AG04449 (cell line): ENCODE measurements around the gene ADAP1.

Experiments used
- CTCF ChIA-PET: fragments of 350-600 bp; formaldehyde crosslinking; extraction: SDS; loops from one replicate; lab custom pipeline; 2021; ENCODE audit warnings: antibody characterized with exemption; lab: Yijun Ruan, JAX
- POLR2A ChIA-PET: fragments of 400-600, 350-600 bp; formaldehyde crosslinking; extraction: SDS; loops from one replicate; lab custom pipeline; 2020; ENCODE audit warnings: antibody characterized with exemption, inconsistent platforms; lab: Yijun Ruan, JAX
- DNase-seq: peaks from one replicate; pipeline ENCODE4 v3.0.0-alpha.2; 2010; ENCODE audit warnings: low read depth, low spot score
- H3K4me3 ChIP-seq: 2 replicates; pipeline ENCODE4 v1.5.1; 2011; ENCODE audit warnings: low read depth, mild to moderate bottlenecking, control low read depth, low read length
- TF ChIP-seq, protein P1 (sequence below): IDR thresholded peaks from one replicate; pipeline ENCODE4 v1.5.1; 2011; ENCODE audit warnings: mild to moderate bottlenecking, moderate library complexity, low read length, control low read depth, inconsistent platforms; ENCODE audit not compliant: insufficient read depth; ENCODE audit errors: missing control alignments

The ADAP1 gene

DNA sequence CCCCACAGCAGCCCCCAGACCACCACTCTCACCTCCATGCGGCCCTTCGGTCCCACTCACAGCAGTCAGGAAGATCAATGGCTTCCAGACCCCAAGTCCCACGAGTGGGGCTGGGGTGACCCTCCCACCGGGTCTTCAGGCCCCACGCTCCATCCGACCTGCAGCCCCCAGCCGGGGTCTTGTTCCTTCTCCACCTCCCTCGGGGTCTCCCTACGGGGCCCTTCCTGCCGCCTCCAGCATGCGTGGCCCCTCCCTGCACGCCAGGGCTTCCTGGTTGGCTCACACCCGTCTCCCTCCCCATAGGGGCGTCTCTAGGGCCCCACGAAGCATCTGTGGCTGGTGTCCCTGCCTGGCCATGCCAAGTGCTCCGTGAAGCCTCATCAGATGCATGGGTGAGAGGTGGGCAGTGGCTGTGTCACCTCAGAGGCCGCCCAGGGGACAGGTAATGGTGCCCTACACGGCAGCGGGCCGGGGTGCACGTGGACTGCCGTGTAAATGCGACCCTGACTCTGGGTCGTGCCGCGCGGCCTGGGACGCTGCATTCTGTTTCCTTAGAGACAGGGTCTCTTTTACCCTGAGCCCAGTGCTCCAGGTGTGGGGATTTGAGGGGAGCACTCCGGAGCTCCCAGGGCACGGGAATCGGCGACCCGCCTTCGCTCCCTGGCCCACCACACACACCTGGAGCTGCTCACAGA, 19.9 kb downstream of the ADAP1 start:
- no peak overlapping the region for H3K4me3 ChIP-seq
- TF ChIP-seq, protein P1, sequence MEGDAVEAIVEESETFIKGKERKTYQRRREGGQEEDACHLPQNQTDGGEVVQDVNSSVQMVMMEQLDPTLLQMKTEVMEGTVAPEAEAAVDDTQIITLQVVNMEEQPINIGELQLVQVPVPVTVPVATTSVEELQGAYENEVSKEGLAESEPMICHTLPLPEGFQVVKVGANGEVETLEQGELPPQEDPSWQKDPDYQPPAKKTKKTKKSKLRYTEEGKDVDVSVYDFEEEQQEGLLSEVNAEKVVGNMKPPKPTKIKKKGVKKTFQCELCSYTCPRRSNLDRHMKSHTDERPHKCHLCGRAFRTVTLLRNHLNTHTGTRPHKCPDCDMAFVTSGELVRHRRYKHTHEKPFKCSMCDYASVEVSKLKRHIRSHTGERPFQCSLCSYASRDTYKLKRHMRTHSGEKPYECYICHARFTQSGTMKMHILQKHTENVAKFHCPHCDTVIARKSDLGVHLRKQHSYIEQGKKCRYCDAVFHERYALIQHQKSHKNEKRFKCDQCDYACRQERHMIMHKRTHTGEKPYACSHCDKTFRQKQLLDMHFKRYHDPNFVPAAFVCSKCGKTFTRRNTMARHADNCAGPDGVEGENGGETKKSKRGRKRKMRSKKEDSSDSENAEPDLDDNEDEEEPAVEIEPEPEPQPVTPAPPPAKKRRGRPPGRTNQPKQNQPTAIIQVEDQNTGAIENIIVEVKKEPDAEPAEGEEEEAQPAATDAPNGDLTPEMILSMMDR, result no peak
- DNase-seq, result no peak
- POLR2A ChIA-PET, result no interaction called here
- CTCF ChIA-PET, result no interaction called here

DNA sequence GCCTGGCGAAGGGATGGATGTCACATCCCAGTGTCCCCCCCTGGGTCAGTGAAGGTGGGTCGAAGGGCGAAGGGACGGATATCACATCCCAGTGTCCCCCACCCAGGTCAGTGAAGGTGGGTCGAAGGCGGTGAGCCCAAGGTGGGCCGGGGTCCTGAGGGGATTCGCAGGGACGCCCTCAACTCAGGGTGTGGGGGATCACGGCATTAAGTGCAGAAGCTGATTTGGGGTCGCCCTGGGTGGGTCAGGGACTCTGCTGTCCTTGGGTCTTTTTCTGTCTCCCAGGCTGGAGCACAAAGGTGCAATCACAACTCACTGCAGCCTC, 21.9 kb downstream of the ADAP1 start:
- TF ChIP-seq, protein P1, result no peak
- CTCF ChIA-PET, result no interaction called here
- POLR2A ChIA-PET, result no interaction called here
- no peak overlapping the region for H3K4me3 ChIP-seq
- DNase-seq, result no peak

DNA sequence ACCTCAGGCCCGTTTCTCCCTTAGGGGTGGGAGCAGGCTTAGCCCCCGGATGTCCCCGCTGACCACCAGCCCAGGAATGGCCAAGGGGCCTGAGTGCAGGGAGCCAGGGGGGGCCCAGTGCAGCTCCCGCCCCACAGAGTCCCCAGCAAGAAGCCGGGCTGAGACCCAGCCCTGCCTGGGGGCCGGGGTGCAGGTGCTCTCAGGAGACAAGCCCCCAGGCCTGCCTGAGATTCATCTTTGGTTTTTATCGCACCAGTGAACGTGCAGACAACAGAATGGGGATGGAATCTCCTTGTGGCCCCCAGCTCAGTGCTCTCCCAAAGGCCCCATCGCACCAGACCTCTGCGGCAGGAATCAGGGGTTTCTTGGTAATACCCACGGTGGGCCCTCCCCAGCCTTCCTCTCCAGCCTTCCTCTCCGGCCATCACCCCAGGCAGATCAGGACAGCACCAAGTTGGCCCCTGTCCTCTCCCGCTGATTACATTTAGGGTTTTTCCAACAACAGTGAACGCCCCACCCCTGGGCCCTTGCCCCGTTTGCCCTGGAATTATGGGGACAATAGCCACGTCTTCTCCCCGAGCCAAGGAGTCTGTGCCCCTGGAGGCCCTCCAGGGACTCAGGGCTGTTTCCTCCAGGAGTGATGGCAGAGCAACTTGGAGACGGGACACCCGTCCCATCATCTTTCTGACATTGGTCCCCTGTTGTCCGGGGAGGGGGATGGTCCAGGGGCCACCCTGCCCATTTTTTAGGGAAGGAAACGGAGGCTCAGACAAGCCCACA, 22.4 kb downstream of the ADAP1 start:
- TF ChIP-seq, protein P1, result no peak
- POLR2A ChIA-PET, result no interaction called here
- CTCF ChIA-PET, result interaction anchor here (1.1 kb wide), 1 partner anchor 24 kb away, joined by 4 read pairs; no protein-coding TSS in a partner anchor
- no peak for DNase-seq
- H3K4me3 ChIP-seq, result no peak overlapping the region

DNA sequence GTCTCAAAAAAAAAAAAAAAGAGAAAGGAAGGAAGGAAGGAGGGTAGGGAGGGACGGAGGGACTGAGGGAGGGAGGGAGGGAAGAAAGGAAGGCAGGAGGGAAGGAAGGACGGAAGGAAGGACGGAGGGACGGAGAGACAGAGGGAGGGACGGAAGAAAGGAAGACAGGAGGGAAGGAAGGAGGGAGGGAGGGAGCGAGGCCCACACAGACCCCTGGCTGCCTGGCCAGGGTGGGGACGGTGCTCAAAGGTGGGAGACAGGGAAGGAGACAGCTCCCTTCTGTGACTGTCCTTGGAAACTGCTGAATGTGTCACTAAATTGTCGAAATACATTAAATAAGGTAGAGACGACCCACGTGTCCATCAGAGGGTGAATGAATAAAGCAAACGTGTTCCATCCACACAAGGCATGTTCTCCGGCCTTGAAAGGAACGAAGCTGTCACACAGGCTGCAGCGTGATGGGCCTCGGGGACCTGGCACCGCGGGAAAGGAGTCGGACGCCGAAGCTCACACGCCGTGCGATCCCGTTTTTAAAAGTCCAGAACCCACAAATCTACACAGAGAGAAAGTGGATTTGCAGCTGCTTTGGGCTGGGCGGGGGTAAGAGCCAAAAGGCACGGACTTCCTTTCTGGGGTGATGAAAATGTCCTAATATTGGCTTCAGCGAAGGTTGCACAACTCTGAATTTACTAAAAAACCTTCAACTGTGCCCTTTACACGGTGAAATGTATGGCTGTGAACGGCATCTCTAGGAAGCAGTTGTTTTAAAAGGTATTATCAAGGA, 23.3 kb downstream of the ADAP1 start:
- H3K4me3 ChIP-seq, result no peak overlapping the region
- no peak for DNase-seq
- ChIA-PET CTCF (interaction anchor here (0.6 to 1.1 kb wide), 2 partner anchors 23 to 135 kb away, joined by 3 to 4 read pairs; no protein-coding TSS in a partner anchor), POLR2A (no interaction called here)
- TF ChIP-seq, protein P1, result no peak

DNA sequence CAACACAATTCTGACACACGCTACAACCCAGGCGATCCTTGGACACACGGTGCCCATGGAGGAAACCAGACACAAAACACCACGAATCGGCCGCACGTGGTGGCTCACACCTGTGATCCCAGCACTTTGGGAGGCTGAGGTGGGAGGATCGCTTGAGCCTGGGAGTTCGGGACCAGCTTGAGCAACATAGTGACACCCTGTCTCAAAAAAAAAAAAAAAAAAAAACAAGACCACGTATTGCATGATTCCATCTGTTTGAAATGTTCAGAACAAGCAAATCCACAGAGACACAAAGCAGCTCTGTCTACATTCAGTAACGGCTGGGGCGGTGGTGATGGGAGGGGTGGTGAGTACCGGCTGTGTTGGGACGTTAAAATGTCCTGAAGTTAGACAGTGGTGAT, 25.2 kb downstream of the ADAP1 start:
- CTCF ChIA-PET, result no interaction called here
- TF ChIP-seq, protein P1, result no peak
- H3K4me3 ChIP-seq, result no peak overlapping the region
- no peak for DNase-seq
- POLR2A ChIA-PET, result no interaction called here
